ENCODE measurements around the gene SLC4A1. TPM values are rescaled to one million over a fixed set of nuclear protein-coding genes. Genes with fewer than 3 reads are reported as not detected.
"Not testable (repeated sequence)": the region's sequence is repeated elsewhere in the genome, so short reads cannot be mapped to it uniquely, and the experiment has no call there.

SLC4A1 gene
- total and polyA plus RNA-seq, 8 donors = 8.3 TPM; not detected in 7

GRCh38 chr17:44247440-44247841 lies 20.5 kb downstream of the SLC4A1 start:
- WGBS, 5 donors = 24 to 53% (median 31%) methylated on average over 7 of the region's 7 CpGs
- TF ChIP-seq EP300 (IDR thresholded peaks at IDR 0.05) (no peak), CTCF (IDR thresholded peaks at IDR 0.05) (no peak), POLR2AphosphoS5 (IDR thresholded peaks at IDR 0.05) (no peak), POLR2A (IDR thresholded peaks at IDR 0.05) (no peak)
- intact Hi-C loops (cut with DNase I; ENCODE audit: low total_unique reads) = no loop called here
- Histone ChIP-seq H3K36me3 (no peaks in the 10 kb centered on the region), H3K27ac (peak overlapping the region in 1 of 5 donors; percentile 4), H3K4me3 (no peak overlapping the region), H3K4me1 (peaks cover 23 to 25% (median 24%) of the 10 kb centered on the region in 4 donors), H3K9me3 (no peaks in the 10 kb centered on the region), H3K27me3 (no peaks in the 10 kb centered on the region)
- peak in 1 of 2 donors; percentile 34 for DNase-seq

- Histone ChIP-seq H3K36me3 (no peaks in the 10 kb centered on the region), H3K9me3 (no peaks in the 10 kb centered on the region), H3K27me3 (no peaks in the 10 kb centered on the region), H3K27ac (no peak overlapping the region), H3K4me3 (no peak overlapping the region), H3K4me1 (peaks cover 1 to 10% (median 6%) of the 10 kb centered on the region in 4 donors)
- DNase-seq = no peak
- intact Hi-C loops (cut with DNase I; ENCODE audit: low total_unique reads) = no loop called here
- 66 to 81% (median 70%) methylated on average over 6 of the region's 6 CpGs for WGBS, 5 donors
- no peak for TF ChIP-seq EP300 (IDR thresholded peaks at IDR 0.05)
- TF ChIP-seq CTCF (IDR thresholded peaks at IDR 0.05) = no peak
- TF ChIP-seq POLR2AphosphoS5 (IDR thresholded peaks at IDR 0.05) = no peak
- no peak for TF ChIP-seq POLR2A (IDR thresholded peaks at IDR 0.05)
Observed at GRCh38 chr17:44241106-44241624, 26.8 kb downstream of the SLC4A1 start.

- H3K27ac ChIP-seq; DNase-seq; H3K36me3 ChIP-seq; intact Hi-C loops (cut with DNase I; ENCODE audit: low total_unique reads); H3K4me3 ChIP-seq; H3K27me3 ChIP-seq; H3K9me3 ChIP-seq: not testable (repeated sequence)
- WGBS, 5 donors = 90 to 95% (median 94%) methylated on average over 2 to 24 of the region's 28 CpGs
- peaks cover 0 to 12% (median 3%) of the 10 kb centered on the region in 4 donors for H3K4me1 ChIP-seq
Observed at GRCh38 chr17:44237886-44238285, 30.0 kb downstream of the SLC4A1 start.

GRCh38 chr17:44236444-44236991 lies 31.4 kb downstream of the SLC4A1 start:
- peak in 1 of 2 donors; percentile 22 for DNase-seq
- intact Hi-C loops (cut with DNase I; ENCODE audit: low total_unique reads) = no loop called here
- Histone ChIP-seq H3K36me3 (no peaks in the 10 kb centered on the region), H3K4me1 (peaks cover 0 to 12% (median 3%) of the 10 kb centered on the region in 4 donors), H3K27ac (no peak overlapping the region), H3K27me3 (no peaks in the 10 kb centered on the region), H3K9me3 (no peaks in the 10 kb centered on the region), H3K4me3 (no peak overlapping the region)
- 51 to 68% (median 57%) methylated on average over 5 of the region's 5 CpGs for WGBS, 5 donors
- TF ChIP-seq EP300 (IDR thresholded peaks at IDR 0.05) (no peak), POLR2AphosphoS5 (IDR thresholded peaks at IDR 0.05) (no peak), POLR2A (IDR thresholded peaks at IDR 0.05) (no peak), CTCF (IDR thresholded peaks at IDR 0.05) (no peak)

- no peaks in the 10 kb centered on the region for H3K36me3 ChIP-seq
- no peak overlapping the region for H3K4me3 ChIP-seq
- 80 to 91% (median 85%) methylated on average over 5 of the region's 5 CpGs for WGBS, 5 donors
- intact Hi-C loops (cut with DNase I; ENCODE audit: low total_unique reads) = no loop called here
- TF ChIP-seq EP300 (IDR thresholded peaks at IDR 0.05) = no peak
- TF ChIP-seq CTCF (IDR thresholded peaks at IDR 0.05) = no peak
- no peak for TF ChIP-seq POLR2A (IDR thresholded peaks at IDR 0.05)
- TF ChIP-seq POLR2AphosphoS5 (IDR thresholded peaks at IDR 0.05) = no peak
- H3K9me3 ChIP-seq = no peaks in the 10 kb centered on the region
- DNase-seq = peak in 1 of 2 donors; percentile 1
- H3K4me1 ChIP-seq = peaks cover 0 to 12% (median 3%) of the 10 kb centered on the region in 4 donors
- H3K27me3 ChIP-seq = no peaks in the 10 kb centered on the region
- H3K27ac ChIP-seq = no peak overlapping the region
Observed at GRCh38 chr17:44235583-44235936, 32.4 kb downstream of the SLC4A1 start.
